ENCODE measurements around the gene NCKAP5L. TPM values are rescaled to one million over a fixed set of nuclear protein-coding genes. Genes with fewer than 3 reads are reported as not detected.

Gene NCKAP5L
- total RNA-seq, 1 donor from 2014 or later, result 3.8 TPM

DNA sequence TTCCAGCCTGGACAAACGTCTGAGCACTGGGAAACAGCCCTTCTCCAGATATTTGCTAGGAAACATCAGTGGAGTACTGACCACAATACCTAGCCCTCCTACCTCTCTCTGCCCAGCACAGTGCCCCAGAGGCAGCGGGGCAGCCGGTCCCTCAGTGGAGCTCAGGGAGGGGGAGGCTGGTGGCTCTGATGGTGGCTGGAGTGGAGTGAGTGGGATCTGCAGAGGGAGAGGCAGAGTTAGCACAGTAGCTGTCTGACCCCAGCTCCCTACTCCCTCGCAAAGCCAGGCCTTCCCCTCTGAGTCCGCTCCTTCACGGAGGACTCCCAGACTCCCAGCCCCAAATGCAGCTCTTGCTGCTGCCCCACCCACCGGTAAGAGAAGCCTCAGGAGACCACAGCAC lies 30.0 kb downstream of the NCKAP5L start:
- no peaks in the 10 kb centered on the region for H3K9me3 Mint-ChIP-seq
- H3K4me3 Mint-ChIP-seq, result no peak overlapping the region
- no peaks in the 10 kb centered on the region for H3K27me3 Mint-ChIP-seq (ENCODE audit: insufficient read depth)
- H3K36me3 Mint-ChIP-seq (ENCODE audit: low read depth), result no peaks in the 10 kb centered on the region
- no peak for DNase-seq (ENCODE audit: low spot score)
- intact Hi-C loops (cut with micrococcal nuclease), result no loop called here
- no peaks in the 10 kb centered on the region for H3K4me1 Mint-ChIP-seq (ENCODE audit: low read depth)
- H3K27ac Mint-ChIP-seq, result no peak overlapping the region

DNA sequence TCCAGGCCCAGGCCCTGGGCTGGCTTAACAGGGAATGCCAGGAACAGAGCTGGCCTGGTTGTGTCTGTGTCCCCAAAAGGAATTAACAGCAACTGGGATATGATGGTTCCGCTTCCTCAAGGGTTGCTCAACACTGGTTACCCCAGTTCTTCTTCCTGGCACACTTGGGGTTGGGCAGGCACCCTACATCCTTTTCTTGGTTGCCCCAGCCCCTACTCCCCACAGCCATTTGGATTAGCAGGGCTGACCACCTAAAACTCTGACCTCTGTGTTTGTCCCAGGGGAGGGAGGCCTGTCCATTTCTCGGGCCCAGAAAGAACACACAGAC lies 30.8 kb downstream of the NCKAP5L start:
- Mint-ChIP-seq H3K9me3 (no peaks in the 10 kb centered on the region), H3K4me1 (ENCODE audit: low read depth) (no peaks in the 10 kb centered on the region), H3K36me3 (ENCODE audit: low read depth) (no peaks in the 10 kb centered on the region), H3K27me3 (ENCODE audit: insufficient read depth) (no peaks in the 10 kb centered on the region), H3K4me3 (no peak overlapping the region), H3K27ac (no peak overlapping the region)
- intact Hi-C loops (cut with micrococcal nuclease), result no loop called here
- no peak for DNase-seq (ENCODE audit: low spot score)

DNA sequence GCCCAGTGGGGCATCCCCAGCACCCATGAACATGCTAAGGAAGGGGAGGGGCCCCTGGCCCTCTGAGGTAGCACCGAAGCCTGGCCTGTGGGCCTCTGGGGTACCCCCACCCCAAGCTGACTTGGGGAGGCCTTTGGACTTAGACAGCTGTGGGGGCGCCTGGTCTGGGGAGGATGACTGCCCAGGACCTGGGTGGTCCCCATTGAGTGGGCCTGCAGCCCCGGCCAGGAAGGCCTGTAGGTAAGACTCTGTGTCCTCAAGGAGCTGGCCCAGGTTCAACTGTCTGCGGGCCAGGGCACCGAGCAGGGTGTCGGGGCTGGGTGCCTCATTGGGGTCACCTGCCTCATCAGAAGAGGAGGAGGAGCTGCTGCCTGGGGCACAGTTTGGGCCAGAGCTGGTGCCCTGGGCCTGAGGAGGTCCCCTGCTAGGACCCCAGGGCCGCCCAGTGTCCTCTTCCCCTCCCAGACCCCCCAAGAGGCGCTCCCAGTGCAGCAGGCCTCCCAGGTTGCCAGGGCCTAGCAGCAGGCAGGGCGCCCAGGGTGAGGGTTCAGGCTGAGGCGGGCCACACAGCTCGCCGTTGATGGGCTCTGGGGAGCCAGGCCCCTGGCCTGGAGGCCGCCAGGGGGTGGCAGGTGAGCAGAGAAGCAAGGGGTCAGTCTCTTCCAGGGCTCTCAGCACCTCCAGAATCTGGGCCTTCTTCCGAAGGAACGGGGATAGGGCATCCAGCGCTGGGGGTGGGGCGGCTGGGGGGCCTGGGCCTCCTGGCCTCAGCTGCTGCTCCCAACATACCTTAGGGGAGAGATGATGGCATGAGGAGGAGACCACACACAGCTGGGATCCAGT lies 31.4 kb downstream of the NCKAP5L start:
- no peak overlapping the region for H3K4me3 Mint-ChIP-seq
- intact Hi-C loops (cut with micrococcal nuclease), result no loop called here
- H3K27me3 Mint-ChIP-seq (ENCODE audit: insufficient read depth), result no peaks in the 10 kb centered on the region
- H3K27ac Mint-ChIP-seq, result no peak overlapping the region
- H3K4me1 Mint-ChIP-seq (ENCODE audit: low read depth), result no peaks in the 10 kb centered on the region
- no peak for DNase-seq (ENCODE audit: low spot score)
- no peaks in the 10 kb centered on the region for H3K9me3 Mint-ChIP-seq
- H3K36me3 Mint-ChIP-seq (ENCODE audit: low read depth), result no peaks in the 10 kb centered on the region

DNA sequence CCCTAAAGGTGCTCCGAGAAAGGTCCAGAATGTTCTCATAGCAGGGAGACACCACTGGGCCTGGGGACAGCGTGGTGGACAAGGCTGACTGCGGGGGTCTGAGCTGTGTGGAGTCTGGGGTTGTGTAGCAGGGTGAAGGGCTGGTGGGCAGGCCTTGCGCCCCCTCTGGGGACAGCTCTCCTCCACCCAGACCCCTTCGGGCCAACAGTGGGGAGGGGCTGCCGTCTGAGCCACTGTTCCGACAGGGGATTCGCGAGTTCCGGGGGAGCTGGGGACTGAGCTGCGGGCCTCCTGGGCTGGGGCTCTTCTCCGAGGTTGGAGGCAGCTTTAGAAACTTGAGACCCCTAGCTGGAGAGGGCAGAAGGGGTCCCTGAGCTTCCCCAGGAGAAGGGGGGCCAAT lies 32.1 kb downstream of the NCKAP5L start:
- H3K27me3 Mint-ChIP-seq (ENCODE audit: insufficient read depth), result no peaks in the 10 kb centered on the region
- no peak for DNase-seq (ENCODE audit: low spot score)
- H3K36me3 Mint-ChIP-seq (ENCODE audit: low read depth), result no peaks in the 10 kb centered on the region
- no peak overlapping the region for H3K4me3 Mint-ChIP-seq
- H3K9me3 Mint-ChIP-seq, result no peaks in the 10 kb centered on the region
- H3K27ac Mint-ChIP-seq, result no peak overlapping the region
- H3K4me1 Mint-ChIP-seq (ENCODE audit: low read depth), result no peaks in the 10 kb centered on the region
- intact Hi-C loops (cut with micrococcal nuclease), result no loop called here

DNA sequence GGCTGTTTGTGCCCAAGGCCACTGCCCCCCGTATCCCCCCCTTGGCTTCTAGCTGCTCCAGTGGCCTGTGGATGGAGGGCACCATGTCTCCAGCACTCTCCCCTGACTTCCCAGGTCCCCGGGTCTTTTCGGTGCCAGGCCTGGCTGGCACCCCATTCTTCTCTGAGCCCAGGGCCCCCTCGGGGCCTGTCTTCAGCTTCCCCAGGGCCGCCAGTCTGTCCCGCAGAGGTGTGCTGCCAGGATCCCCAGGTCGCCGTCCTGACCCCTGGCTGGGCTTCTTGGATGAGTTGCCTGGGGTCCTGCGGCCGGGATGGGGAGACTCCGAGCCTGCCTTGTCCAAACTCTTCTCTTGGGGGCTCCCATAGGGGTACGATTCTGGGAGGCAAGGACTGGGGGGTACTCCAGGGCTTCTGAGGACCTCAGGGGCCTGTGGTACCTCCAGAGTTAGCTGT lies 32.5 kb downstream of the NCKAP5L start:
- no peak for DNase-seq (ENCODE audit: low spot score)
- H3K4me3 Mint-ChIP-seq, result no peak overlapping the region
- H3K36me3 Mint-ChIP-seq (ENCODE audit: low read depth), result no peaks in the 10 kb centered on the region
- no peaks in the 10 kb centered on the region for H3K9me3 Mint-ChIP-seq
- no peaks in the 10 kb centered on the region for H3K27me3 Mint-ChIP-seq (ENCODE audit: insufficient read depth)
- no peaks in the 10 kb centered on the region for H3K4me1 Mint-ChIP-seq (ENCODE audit: low read depth)
- no peak overlapping the region for H3K27ac Mint-ChIP-seq
- intact Hi-C loops (cut with micrococcal nuclease), result no loop called here

DNA sequence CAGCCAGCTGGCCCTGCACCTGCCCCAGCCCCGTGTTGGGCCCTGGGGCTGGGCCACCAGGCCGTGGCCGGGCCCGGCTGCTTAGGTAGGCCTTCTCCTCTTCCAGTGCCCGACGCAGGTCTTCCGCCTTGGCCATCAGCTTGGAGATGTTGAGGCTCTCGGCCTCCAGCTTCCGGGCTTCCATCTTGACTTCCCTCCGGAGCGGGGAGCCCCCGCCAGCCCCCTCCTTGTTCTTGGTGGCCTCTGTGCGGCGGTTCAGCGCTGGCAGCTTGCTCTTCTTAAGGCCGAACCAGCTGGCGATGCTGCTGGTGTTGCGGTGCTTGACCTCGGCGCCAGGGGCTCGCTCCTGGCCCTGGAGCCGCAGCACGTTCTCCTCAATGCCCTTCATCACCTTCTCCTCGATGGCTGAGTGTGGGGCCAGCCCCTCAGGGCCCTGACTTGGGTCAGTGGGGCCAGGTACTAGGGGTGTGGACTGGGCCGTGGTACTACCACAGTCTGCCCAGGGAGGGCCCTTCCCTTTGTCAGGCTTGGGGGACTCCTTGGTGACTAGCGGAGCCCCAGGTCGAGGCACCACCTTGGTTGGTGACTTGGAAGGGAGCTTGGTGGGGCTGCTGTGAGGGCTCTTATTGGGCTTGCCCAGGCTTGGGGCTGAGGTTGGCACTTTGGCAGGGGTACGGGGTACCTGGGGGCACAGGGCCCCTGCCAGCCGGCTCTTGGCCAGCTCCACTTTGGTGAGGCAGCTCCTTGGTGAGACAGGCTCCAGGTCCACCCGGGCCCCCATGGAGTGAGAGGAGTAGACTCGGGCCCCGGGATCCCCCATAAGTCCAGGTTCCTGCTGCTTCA lies 33.2 kb downstream of the NCKAP5L start:
- no peak overlapping the region for H3K27ac Mint-ChIP-seq
- no peaks in the 10 kb centered on the region for H3K9me3 Mint-ChIP-seq
- DNase-seq (ENCODE audit: low spot score), result no peak
- no peaks in the 10 kb centered on the region for H3K36me3 Mint-ChIP-seq (ENCODE audit: low read depth)
- H3K27me3 Mint-ChIP-seq (ENCODE audit: insufficient read depth), result no peaks in the 10 kb centered on the region
- intact Hi-C loops (cut with micrococcal nuclease), result no loop called here
- H3K4me1 Mint-ChIP-seq (ENCODE audit: low read depth), result no peaks in the 10 kb centered on the region
- no peak overlapping the region for H3K4me3 Mint-ChIP-seq

DNA sequence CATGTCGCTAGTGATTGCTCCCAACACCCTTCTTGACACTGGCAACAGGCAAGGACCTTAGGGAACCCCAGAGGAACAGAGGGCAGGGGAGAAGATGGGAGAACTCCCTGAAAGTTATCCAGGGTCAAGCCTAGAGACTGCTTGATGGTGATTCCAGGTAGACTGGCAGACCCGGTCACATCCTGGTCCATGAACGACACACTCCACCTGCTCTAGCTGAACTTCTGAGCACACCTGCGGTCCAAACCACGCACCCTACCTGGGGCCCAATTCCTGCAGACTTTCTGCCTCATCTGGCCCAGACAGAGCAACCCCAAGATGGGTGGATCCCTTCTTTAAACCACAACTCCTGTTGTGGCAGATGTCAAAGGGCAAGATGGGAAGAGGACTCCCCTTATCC lies 34.2 kb downstream of the NCKAP5L start:
- no peak for DNase-seq (ENCODE audit: low spot score)
- Mint-ChIP-seq H3K4me1 (ENCODE audit: low read depth) (no peaks in the 10 kb centered on the region), H3K9me3 (no peaks in the 10 kb centered on the region), H3K27ac (no peak overlapping the region), H3K4me3 (no peak overlapping the region), H3K36me3 (ENCODE audit: low read depth) (no peaks in the 10 kb centered on the region), H3K27me3 (ENCODE audit: insufficient read depth) (no peaks in the 10 kb centered on the region)
- intact Hi-C loops (cut with micrococcal nuclease), result no loop called here

DNA sequence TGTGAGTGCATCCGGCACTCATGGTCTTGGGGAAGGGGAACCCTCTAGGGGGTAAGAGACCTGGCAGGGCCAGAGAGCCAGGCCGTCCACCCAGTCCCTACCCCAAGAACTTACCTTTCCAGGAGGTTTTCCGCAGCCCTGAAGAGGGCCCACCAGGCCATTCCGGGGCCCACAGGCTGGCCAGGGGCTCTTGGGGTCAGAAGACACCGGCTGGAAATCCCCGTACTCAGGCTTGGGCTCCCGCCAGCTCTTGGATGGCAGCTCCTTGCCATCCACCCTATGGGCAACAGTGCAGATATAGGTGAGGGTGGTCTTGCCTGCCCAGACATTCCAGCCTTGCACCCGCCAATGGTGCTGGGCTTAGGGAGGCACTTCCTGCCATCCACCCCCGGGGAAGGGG lies 34.6 kb downstream of the NCKAP5L start:
- intact Hi-C loops (cut with micrococcal nuclease), result no loop called here
- H3K27ac Mint-ChIP-seq, result no peak overlapping the region
- no peaks in the 10 kb centered on the region for H3K27me3 Mint-ChIP-seq (ENCODE audit: insufficient read depth)
- no peaks in the 10 kb centered on the region for H3K9me3 Mint-ChIP-seq
- H3K4me3 Mint-ChIP-seq, result no peak overlapping the region
- no peaks in the 10 kb centered on the region for H3K4me1 Mint-ChIP-seq (ENCODE audit: low read depth)
- H3K36me3 Mint-ChIP-seq (ENCODE audit: low read depth), result no peaks in the 10 kb centered on the region
- DNase-seq (ENCODE audit: low spot score), result no peak

DNA sequence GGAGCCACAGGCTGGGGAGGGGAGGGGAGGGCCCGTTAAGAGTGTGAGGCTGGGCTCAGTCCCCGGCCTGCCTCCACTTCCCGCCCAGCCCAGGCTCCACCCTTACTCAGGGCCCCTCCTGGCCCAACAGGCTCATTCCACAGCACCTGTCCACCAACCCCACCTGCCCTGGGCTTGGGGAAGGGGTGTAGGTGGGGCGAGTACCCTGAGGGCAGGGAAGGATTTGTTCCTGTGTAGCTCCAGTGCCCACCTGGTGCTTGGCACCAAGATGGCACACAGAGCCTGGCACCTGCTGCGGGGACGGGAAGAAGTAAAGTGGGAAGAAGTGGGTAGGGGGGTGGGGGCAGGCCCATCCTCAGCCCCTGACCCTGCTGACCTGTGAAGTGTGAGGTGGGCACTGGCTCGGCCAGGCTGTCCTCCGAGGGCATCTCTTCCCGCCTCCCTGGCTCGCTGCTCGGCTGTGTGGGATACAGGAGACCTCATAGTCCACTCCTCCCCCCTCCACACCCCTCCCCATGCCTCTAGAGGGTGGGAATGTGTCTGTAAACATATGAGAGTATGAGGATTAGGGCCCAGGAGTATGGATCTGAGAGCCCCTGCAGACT lies 35.1 kb downstream of the NCKAP5L start:
- intact Hi-C loops (cut with micrococcal nuclease), result no loop called here
- H3K4me1 Mint-ChIP-seq (ENCODE audit: low read depth), result no peaks in the 10 kb centered on the region
- DNase-seq (ENCODE audit: low spot score), result no peak
- H3K36me3 Mint-ChIP-seq (ENCODE audit: low read depth), result no peaks in the 10 kb centered on the region
- H3K27ac Mint-ChIP-seq, result no peak overlapping the region
- no peak overlapping the region for H3K4me3 Mint-ChIP-seq
- no peaks in the 10 kb centered on the region for H3K9me3 Mint-ChIP-seq
- no peaks in the 10 kb centered on the region for H3K27me3 Mint-ChIP-seq (ENCODE audit: insufficient read depth)

DNA sequence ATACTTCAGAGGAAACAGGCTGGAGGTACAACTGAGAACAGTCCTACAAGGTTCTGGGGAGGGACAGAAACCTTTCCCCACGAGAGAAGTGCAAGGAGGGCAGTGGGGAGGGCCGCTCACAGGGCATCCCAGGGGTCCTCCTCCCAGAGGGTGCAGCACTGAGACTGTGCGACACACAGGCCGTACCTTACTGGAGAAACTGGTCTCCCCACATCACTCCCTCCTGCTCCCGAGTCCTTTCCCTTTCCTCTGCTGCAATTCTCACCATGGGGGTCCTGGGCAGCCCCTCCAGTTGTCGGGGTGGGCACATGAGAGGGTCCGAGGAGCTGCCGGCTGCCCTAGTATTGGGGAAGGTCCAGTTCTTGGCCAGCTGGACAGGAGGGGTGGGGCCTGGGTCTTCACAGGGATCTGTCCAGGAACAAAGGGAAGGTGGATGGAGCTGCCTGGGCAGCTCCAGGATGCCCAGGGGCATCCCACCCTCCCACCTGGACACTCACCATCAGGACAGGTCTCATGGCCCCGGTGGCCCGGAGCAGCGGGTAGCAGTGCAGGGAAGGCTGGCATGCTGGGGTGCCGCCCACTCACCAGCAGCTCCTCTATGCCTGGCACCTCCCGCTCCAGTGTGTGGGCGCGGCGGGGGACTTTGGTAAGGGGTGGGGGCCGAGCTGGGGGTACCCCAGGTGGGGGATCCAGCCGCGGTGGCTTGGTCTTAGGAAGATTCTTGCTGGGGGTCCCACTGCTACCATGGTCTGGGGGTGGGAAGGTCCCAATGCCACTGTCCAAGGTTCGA lies 35.8 kb downstream of the NCKAP5L start:
- Mint-ChIP-seq H3K4me1 (ENCODE audit: low read depth) (no peaks in the 10 kb centered on the region), H3K27me3 (ENCODE audit: insufficient read depth) (no peaks in the 10 kb centered on the region), H3K36me3 (ENCODE audit: low read depth) (no peaks in the 10 kb centered on the region), H3K9me3 (peaks cover 3% of the 10 kb centered on the region), H3K4me3 (no peak overlapping the region), H3K27ac (no peak overlapping the region)
- intact Hi-C loops (cut with micrococcal nuclease), result no loop called here
- DNase-seq (ENCODE audit: low spot score), result no peak

DNA sequence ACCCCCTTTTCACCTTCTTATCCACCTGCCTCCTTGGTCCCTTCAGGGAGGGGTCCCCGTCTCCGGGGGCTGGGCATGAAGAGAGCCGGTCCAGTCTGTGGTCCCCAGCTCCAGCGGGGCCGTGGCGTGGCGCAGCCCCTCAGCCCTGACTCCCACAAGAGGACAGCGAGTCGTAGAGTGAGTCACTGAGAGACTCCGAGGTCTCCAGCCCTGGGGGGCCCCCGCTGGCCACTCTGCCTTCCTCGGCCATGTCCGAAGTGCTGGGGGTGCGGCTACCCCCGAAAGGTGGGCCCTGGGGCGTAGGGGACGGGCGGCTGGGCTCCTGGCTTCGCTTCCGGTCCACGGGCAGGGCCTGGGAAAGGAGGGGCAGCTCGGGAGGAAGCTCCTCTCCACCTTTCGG lies 36.5 kb downstream of the NCKAP5L start:
- DNase-seq (ENCODE audit: low spot score), result no peak
- H3K9me3 Mint-ChIP-seq, result peaks cover 3% of the 10 kb centered on the region
- no peaks in the 10 kb centered on the region for H3K36me3 Mint-ChIP-seq (ENCODE audit: low read depth)
- H3K4me3 Mint-ChIP-seq, result no peak overlapping the region
- H3K27me3 Mint-ChIP-seq (ENCODE audit: insufficient read depth), result no peaks in the 10 kb centered on the region
- intact Hi-C loops (cut with micrococcal nuclease), result no loop called here
- H3K27ac Mint-ChIP-seq, result no peak overlapping the region
- no peaks in the 10 kb centered on the region for H3K4me1 Mint-ChIP-seq (ENCODE audit: low read depth)

DNA sequence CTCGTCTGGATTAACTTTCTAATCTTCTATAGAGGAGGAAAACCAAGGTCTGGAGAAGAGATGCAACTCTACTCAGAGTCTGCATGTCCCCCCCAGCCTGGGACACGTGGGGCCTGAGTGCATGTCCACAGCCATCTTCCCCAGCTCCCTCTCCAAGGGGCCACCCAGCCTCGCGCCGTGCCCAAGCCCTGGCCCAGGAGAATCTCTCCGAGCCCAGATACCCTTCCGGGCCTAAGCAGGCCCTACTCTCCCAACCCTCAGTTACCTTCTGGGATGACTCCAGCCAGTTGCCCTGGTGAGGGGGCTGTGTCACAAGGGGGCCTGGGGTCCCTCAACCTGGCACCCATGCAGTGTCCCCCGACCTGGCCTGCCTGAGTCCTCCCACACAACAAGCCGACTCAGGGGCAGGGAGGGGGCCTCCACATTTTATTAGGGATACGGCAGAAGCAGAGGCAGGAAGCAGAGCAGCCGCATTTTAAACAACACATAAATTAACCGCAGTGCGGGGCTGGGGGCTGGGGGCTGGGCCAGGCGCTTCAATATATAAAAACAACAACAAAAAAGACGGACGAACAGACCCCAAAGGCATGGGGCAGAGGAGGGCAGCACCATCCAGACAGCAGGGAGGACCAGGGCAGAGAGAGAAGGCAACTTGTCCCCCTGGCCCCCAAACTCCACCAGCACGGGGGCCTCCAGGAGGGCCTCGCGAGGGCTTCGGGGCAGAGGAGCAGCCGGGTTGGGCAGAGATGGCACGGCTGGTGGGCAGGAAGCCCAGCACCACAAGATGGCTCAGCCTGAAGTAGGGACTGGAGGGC lies 37.3 kb downstream of the NCKAP5L start:
- peaks cover 3% of the 10 kb centered on the region for H3K9me3 Mint-ChIP-seq
- H3K36me3 Mint-ChIP-seq (ENCODE audit: low read depth), result no peaks in the 10 kb centered on the region
- no peak overlapping the region for H3K27ac Mint-ChIP-seq
- DNase-seq (ENCODE audit: low spot score), result no peak
- no peaks in the 10 kb centered on the region for H3K27me3 Mint-ChIP-seq (ENCODE audit: insufficient read depth)
- H3K4me3 Mint-ChIP-seq, result no peak overlapping the region
- no peaks in the 10 kb centered on the region for H3K4me1 Mint-ChIP-seq (ENCODE audit: low read depth)
- intact Hi-C loops (cut with micrococcal nuclease), result no loop called here
